Measurements from ENCODE around the gene GCG. TPM values are rescaled to one million over a fixed set of nuclear protein-coding genes. Genes with fewer than 3 reads are reported as not detected.

GCG gene
- total and polyA plus RNA-seq, 10 of the 15 experiments (the other 5 are each of a cell fraction or from before 2014, with no cell fraction given): not detected

- no peak overlapping the region for H3K4me2 ChIP-seq (ENCODE audit: control insufficient read depth, insufficient read depth)
- in situ Hi-C loops (cut with MboI) (no loop called here), intact Hi-C loops (cut with micrococcal nuclease; ENCODE audit: unreplicated experiment) (no loop called here)
- ATAC-seq (no peak), DNase-seq (ENCODE audit: low read depth, low spot score) (no peak), FAIRE-seq (no peak)
- no peaks in the 10 kb centered on the region for H3K36me3 ChIP-seq (ENCODE audit: control insufficient read depth in 2 of 2, insufficient read depth in 2 of 2, low read length in 1 of 2)
- no peak overlapping the region for H3K4me3 ChIP-seq
- H3K27ac ChIP-seq (ENCODE audit: control insufficient read depth, insufficient read depth): no peak overlapping the region
- no peaks in the 10 kb centered on the region for H3K9me3 ChIP-seq (replicated peaks; ENCODE audit: control insufficient read depth, insufficient read depth, low read length)
- no peaks in the 10 kb centered on the region for H3K79me2 ChIP-seq (ENCODE audit: control insufficient read depth, insufficient read depth, low read length)
- ChIA-PET POLR2A (no interaction called here), CTCF (interaction anchor here (1.2 to 2.9 kb wide), 2 partner anchors 15 to 99 kb away, joined by 4 to 9 read pairs; no protein-coding TSS in a partner anchor), SMC1A (ENCODE audit: uncharacterized antibody, unreplicated experiment) (interaction anchor here (0.9 to 1.3 kb wide), 2 partner anchors 10 to 521 kb away, joined by 3 read pairs; no protein-coding TSS in a partner anchor), RAD21 (ENCODE audit: unreplicated experiment) (no interaction called here)
- no peak overlapping the region for H2AFZ ChIP-seq (ENCODE audit: control insufficient read depth, low read depth, low read length)
- WGBS (ENCODE audit: insufficient coverage, insufficient replicate concordance, low lambda C conversion rate, missing lambda C conversion rate): 45% methylated on average over 4 of the region's 4 CpGs
- no peak overlapping the region for H3K9ac ChIP-seq (ENCODE audit: control insufficient read depth, insufficient read depth, low read length)
- no peaks in the 10 kb centered on the region for H3K27me3 ChIP-seq (replicated peaks in 1 of 2; ENCODE audit: control insufficient read depth in 2 of 2, insufficient read depth in 2 of 2, low read length in 1 of 2)
- BruUV-seq (replicated peaks): no TSS peak
- no peaks in the 10 kb centered on the region for H4K20me1 ChIP-seq (ENCODE audit: control insufficient read depth, insufficient read depth)
- H3K4me1 ChIP-seq (ENCODE audit: control insufficient read depth, insufficient read depth, low read length): no peaks in the 10 kb centered on the region
- no peak for TF ChIP-seq WRNIP1 (IDR thresholded peaks at IDR 0.05; ENCODE audit: borderline replicate concordance, low read depth, low read length)
- no peak for TF ChIP-seq RAD51 (IDR thresholded peaks at IDR 0.05)
- no peak for TF ChIP-seq SUPT20H (IDR thresholded peaks at IDR 0.05; ENCODE audit: borderline replicate concordance, control insufficient read depth, low read depth, low read length)
- no peak for TF ChIP-seq MEF2B (IDR thresholded peaks at IDR 0.05; ENCODE audit: partially characterized antibody, poor library complexity, severe bottlenecking)
- TF ChIP-seq ZBTB4 (CRISPR knock-in tag; IDR thresholded peaks at IDR 0.05): no peak
- TF ChIP-seq SMARCA5 (IDR thresholded peaks at IDR 0.05): no peak
- no peak for TF ChIP-seq ASH2L (IDR thresholded peaks at IDR 0.05; ENCODE audit: borderline replicate concordance, low read depth)
- no peak for TF ChIP-seq PML (IDR thresholded peaks at IDR 0.05; ENCODE audit: low read length)
- no peak for TF ChIP-seq REST (IDR thresholded peaks at IDR 0.05; ENCODE audit: low read depth, low read length)
- TF ChIP-seq CEBPZ (IDR thresholded peaks at IDR 0.05; ENCODE audit: low read depth, low read length): no peak
- TF ChIP-seq EGR1 (IDR thresholded peaks at IDR 0.05; ENCODE audit: borderline replicate concordance in 1 of 2, low read depth in 2 of 2, low read length in 2 of 2): no peak
- TF ChIP-seq YBX1 (IDR thresholded peaks at IDR 0.05): no peak
- TF ChIP-seq NBN (IDR thresholded peaks at IDR 0.05): no peak
- TF ChIP-seq SRF (IDR thresholded peaks at IDR 0.05; ENCODE audit: low read depth in 2 of 2, low read length in 2 of 2): no peak
- TF ChIP-seq FOXM1 (IDR thresholded peaks at IDR 0.05; ENCODE audit: low read depth, low read length): no peak
These were observed 44.6 kb downstream of the GCG start for GRCh38 chr2:162107361-162107901.

All from GM12878 (cell line).